HCT116 (cell line): ENCODE data around the gene NUDT5. TPM values are rescaled to one million over a fixed set of nuclear protein-coding genes. Genes with fewer than 3 reads are reported as not detected.

ENCODE experiments used
- ATAC-seq: fragments of 200-7000 bp; cut with Tn5 transposase; 2 replicates; pipeline ENCODE4 v1.9.1; 2020; ENCODE audit warnings: mild to moderate bottlenecking, moderate library complexity
- BruUV-seq: library from RNA; stranded (reverse); fragments of 400-500 nt; replicated peaks from 2 replicates; lab custom pipeline; 2021; lab: Mats Ljungman, UMichigan
- CTCF ChIA-PET: fragments of 300-600 bp; sonication (Branson Sonifier 250); formaldehyde crosslinking; loops from one replicate; lab custom pipeline; 2021; ENCODE audit warnings: antibody characterized with exemption; lab: Charles Lee
- POLR2A ChIA-PET: fragments of 300-600, 350-600 bp; sonication (Branson Sonifier 250); formaldehyde crosslinking; loops from one replicate; lab custom pipeline; 2021; ENCODE audit warnings: antibody characterized with exemption; lab: Charles Lee
- RAD21 ChIA-PET, 2 experiments: fragments of 300-600 bp; sonication (Branson Sonifier 250); formaldehyde crosslinking; loops; one replicate each; lab custom pipeline; 2023; ENCODE audit warnings: low total read pairs in 2 of 2; ENCODE audit not compliant: uncharacterized antibody in 2 of 2, unreplicated experiment in 2 of 2, low non-redundant PET in 1 of 2; lab: Charles Lee
- DNase-seq: peaks from one replicate; pipeline ENCODE4 v3.0.0-alpha.2; 2010; ENCODE audit warnings: low read depth, low spot score
- H2AFZ ChIP-seq: fragments of 200-600 bp; shearing (Covaris generic), sonication (generic); 2 replicates; pipeline ENCODE4 v1.6.1; 2017; ENCODE audit warnings: low read depth, mixed run types, mixed read lengths, antibody characterized with exemption, low read length; ENCODE audit not compliant: poor library complexity, severe bottlenecking
- H3K27ac ChIP-seq: 2 replicates; pipeline ENCODE4 v1.5.1; 2012; ENCODE audit warnings: low read depth, low read length
- H3K27me3 ChIP-seq: fragments of 200-600 bp; sonication (generic); 2 replicates; pipeline ENCODE4 v1.6.1; 2016; ENCODE audit warnings: mixed run types, low read length, mixed read lengths; ENCODE audit not compliant: insufficient read depth
- H3K36me3 ChIP-seq, 2 experiments: fragments of 200-500 bp in 1 of 2; fragments of 200-600 bp in 1 of 2; sonication (Bioruptor generic) in 1 of 2; sonication (generic) in 1 of 2; 2 replicates each; pipeline versions ENCODE4 v1.5.1 to v1.6.1; 2014 to 2016; ENCODE audit warnings: low read length in 2 of 2, inconsistent platforms in 1 of 2, mixed read lengths in 1 of 2, mixed run types in 1 of 2; ENCODE audit not compliant: insufficient read depth in 2 of 2, control insufficient read depth in 1 of 2
- H3K4me1 ChIP-seq, 2 experiments: fragments of 200-600 bp in 1 of 2; sonication (generic) in 1 of 2; 2 replicates each; pipeline versions ENCODE4 v1.5.1 to v1.6.1; 2012 to 2017; ENCODE audit warnings: low read length in 2 of 2, inconsistent platforms in 1 of 2, mild to moderate bottlenecking in 1 of 2, mixed read lengths in 1 of 2, mixed run types in 1 of 2, moderate library complexity in 1 of 2; ENCODE audit not compliant: insufficient read depth in 2 of 2, control insufficient read depth in 1 of 2
- H3K4me2 ChIP-seq: fragments of 200-600 bp; sonication (generic); 2 replicates; pipeline ENCODE4 v1.6.1; 2017; ENCODE audit warnings: mixed run types, low read length, mixed read lengths
- H3K4me3 ChIP-seq, 2 experiments: fragments of 200-600 bp in 1 of 2; sonication (generic) in 1 of 2; replicated peaks in 1 of 2; 2 replicates each; pipeline ENCODE4 v1.5.1; 2011 to 2016; ENCODE audit warnings: low read length in 2 of 2, control low read depth in 1 of 2, low read depth in 1 of 2, mild to moderate bottlenecking in 1 of 2, mixed read lengths in 1 of 2, mixed run types in 1 of 2
- H3K79me2 ChIP-seq: fragments of 200-600 bp; sonication (generic); 2 replicates; pipeline ENCODE4 v1.6.1; 2017; ENCODE audit warnings: mild to moderate bottlenecking, mixed run types, low read length, moderate library complexity, mixed read lengths; ENCODE audit not compliant: insufficient read depth
- H3K9ac ChIP-seq: fragments of 200-600 bp; sonication (generic); 2 replicates; pipeline ENCODE4 v1.6.1; 2016; ENCODE audit warnings: low read length, mixed read lengths
- H3K9me2 ChIP-seq: fragments of 200-600 bp; sonication (generic), shearing (Covaris generic); 2 replicates; pipeline ENCODE4 v1.6.1; 2017; ENCODE audit warnings: mixed run types, mild to moderate bottlenecking, moderate library complexity; ENCODE audit not compliant: insufficient read depth
- H3K9me3 ChIP-seq, 2 experiments: fragments of 200-500 bp in 1 of 2; fragments of 200-600 bp in 1 of 2; sonication (Bioruptor generic) in 1 of 2; sonication (generic) in 1 of 2; 2 replicates each; pipeline ENCODE4 v1.6.1; 2014 to 2017; ENCODE audit warnings: low read length in 2 of 2, mixed read lengths in 2 of 2, inconsistent platforms in 1 of 2, low read depth in 1 of 2, mild to moderate bottlenecking in 1 of 2, mixed run types in 1 of 2, moderate library complexity in 1 of 2; ENCODE audit not compliant: control insufficient read depth in 1 of 2, insufficient read depth in 1 of 2
- H4K20me1 ChIP-seq: fragments of 200-600 bp; sonication (generic), shearing (Covaris generic); 2 replicates; pipeline ENCODE4 v1.6.1; 2017; ENCODE audit warnings: mixed run types, mild to moderate bottlenecking, moderate library complexity; ENCODE audit not compliant: insufficient read depth
- ELF1 ChIP-seq: IDR thresholded peaks from 2 replicates; pipeline ENCODE4 v1.6.1; 2012; ENCODE audit warnings: low read depth, borderline replicate concordance
- EZH2phosphoT487 ChIP-seq: fragments of 200-600 bp; IDR thresholded peaks from 2 replicates; pipeline ENCODE4 v1.6.1; 2018; ENCODE audit warnings: antibody characterized with exemption, borderline replicate concordance
- FOSL1 ChIP-seq: IDR thresholded peaks from 2 replicates; pipeline ENCODE4 v1.6.1; 2012; ENCODE audit warnings: low read depth
- POLR2A ChIP-seq: IDR thresholded peaks from 2 replicates; pipeline ENCODE4 v1.7.0; 2011; ENCODE audit warnings: borderline replicate concordance; ENCODE audit not compliant: insufficient read depth, insufficient read length; ENCODE audit errors: extremely low read depth
- SRF ChIP-seq: IDR thresholded peaks from 2 replicates; pipeline ENCODE4 v1.6.1; 2012; ENCODE audit warnings: low read depth
- TCF7L2 ChIP-seq: IDR thresholded peaks from 2 replicates; pipeline ENCODE4 v1.7.0; 2011; ENCODE audit warnings: borderline replicate concordance, inconsistent platforms; ENCODE audit not compliant: insufficient read depth, insufficient read length; ENCODE audit errors: extremely low read depth
- YY1 ChIP-seq: IDR thresholded peaks from 2 replicates; pipeline ENCODE4 v1.6.1; 2011; ENCODE audit warnings: low read length, low read depth, moderate library complexity, mild to moderate bottlenecking; ENCODE audit not compliant: insufficient replicate concordance; ENCODE audit errors: extremely low read depth
- ZFX ChIP-seq: fragments of 450-650 bp; IDR thresholded peaks from 2 replicates; pipeline ENCODE4 v1.6.1; 2017
- ZNF274 ChIP-seq: fragments of 200-500 bp; sonication (Bioruptor generic); IDR thresholded peaks from 2 replicates; pipeline ENCODE4 v1.6.1; 2014; ENCODE audit warnings: mild to moderate bottlenecking, low read depth, low read length, inconsistent platforms
- intact Hi-C: fragments of 100-400 bp; cut with micrococcal nuclease; formaldehyde crosslinking; loops from 2 replicates; pipeline ENCODE4 v1.10.0; 2022
- total RNA-seq: library from RNA; stranded (reverse); gene quantifications from one replicate; pipeline ENCODE4 v1.2.1, GENCODE V29; 2021; ENCODE audit not compliant: unreplicated experiment

The NUDT5 gene
- total RNA-seq, 1 experiment from 2014 or later = 101 TPM

DNA sequence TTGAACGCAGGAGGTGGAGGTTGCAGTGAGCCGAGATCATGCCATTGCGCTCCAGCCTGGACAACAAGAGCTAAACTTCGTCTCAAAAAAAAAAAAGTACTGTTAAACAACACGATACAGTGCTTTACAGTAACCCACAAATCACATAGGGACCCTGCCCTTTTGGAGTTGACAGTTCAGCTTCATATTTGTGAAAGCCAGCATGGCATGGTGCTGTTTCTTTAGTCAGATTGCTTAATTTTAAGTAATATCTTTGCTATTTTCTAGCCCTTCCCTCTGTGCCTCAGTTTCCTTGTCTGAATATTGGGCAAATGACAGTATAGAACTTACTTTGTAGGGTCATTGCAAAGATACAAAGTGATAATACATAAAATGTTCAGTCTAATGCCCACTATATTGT lies 5.2 kb upstream of the NUDT5 start (continued):
- TF ChIP-seq SRF (no peak), EZH2phosphoT487 (no peak), TCF7L2 (no peak), ELF1 (no peak), ZNF274 (no peak), FOSL1 (no peak), POLR2A (no peak), ZFX (no peak)

DNA sequence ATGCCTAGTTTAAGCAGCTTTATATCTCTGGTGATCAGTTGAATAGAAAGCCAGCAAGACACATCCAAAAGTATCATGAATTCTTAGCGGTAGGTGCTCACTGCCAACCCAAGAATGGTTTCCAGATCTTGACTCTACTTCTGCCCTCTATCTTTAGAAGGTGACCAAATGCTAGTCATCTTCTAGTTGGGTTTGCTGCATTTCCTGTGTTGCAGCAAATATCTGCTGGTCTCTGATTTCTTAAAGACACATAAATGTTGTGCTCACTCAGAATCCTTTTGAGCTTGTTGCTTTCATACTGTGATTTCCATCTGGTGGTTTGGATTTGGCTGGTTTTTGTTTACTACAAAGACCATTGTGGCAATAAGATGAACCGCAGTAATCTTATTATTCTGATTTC lies 2.5 kb upstream of the NUDT5 start:
- DNase-seq (no peak), ATAC-seq (no peak)
- ChIA-PET POLR2A (no interaction called here), CTCF (no interaction called here), RAD21 (no interaction called here)
- H3K9me2 ChIP-seq = no peaks in the 10 kb centered on the region
- H3K27ac ChIP-seq = no peak overlapping the region
- H4K20me1 ChIP-seq = peaks cover 15% of the 10 kb centered on the region; the same call in 1 of the 2 replicates
- BruUV-seq = no TSS peak
- no peaks in the 10 kb centered on the region for H3K9me3 ChIP-seq
- peaks cover 98% of the 10 kb centered on the region for H3K79me2 ChIP-seq
- no peaks in the 10 kb centered on the region for H3K27me3 ChIP-seq
- H3K36me3 ChIP-seq = peaks cover 12 to 42% of the 10 kb centered on the region in 2 experiments
- peak overlapping the region; percentile 22; the same call in 1 of the 2 replicates for H3K4me2 ChIP-seq
- no peak for TF ChIP-seq YY1
- H2AFZ ChIP-seq = no peak overlapping the region
- H3K4me3 ChIP-seq = no peak overlapping the region
- intact Hi-C loops = no loop called here
- no peak overlapping the region for H3K9ac ChIP-seq
- peaks cover 11 to 27% of the 10 kb centered on the region in 2 experiments for H3K4me1 ChIP-seq
